Stimulated activated CD4-positive, alpha-beta T cell treated with anti-CD3 and anti-CD28 coated beads, Interleukin-1b, Interleukin-23, amount 100 ng/mL, for 48 hours (primary cell): ENCODE data around the gene PAX6.

Experiments
- DNase-seq: peaks from one replicate; pipeline ENCODE4 v3.0.0-alpha.2; 2020

PAX6 gene

GRCh38 chr11:31822175-31822926 is 11.2 kb upstream of the PAX6 start:
- no peak for DNase-seq

- DNase-seq = no peak
Observed at GRCh38 chr11:31821766-31822165, 10.6 kb upstream of the PAX6 start.

GRCh38 chr11:31821235-31821764 is 10.2 kb upstream of the PAX6 start:
- no peak for DNase-seq

- DNase-seq = no peak
Observed at GRCh38 chr11:31820438-31820818, 9.3 kb upstream of the PAX6 start.

- DNase-seq = no peak
Observed at GRCh38 chr11:31819621-31820437, 8.7 kb upstream of the PAX6 start.

- no peak for DNase-seq
Observed at GRCh38 chr11:31818874-31819331, 7.8 kb upstream of the PAX6 start.

- DNase-seq = no peak
Observed at GRCh38 chr11:31818425-31818755, 7.3 kb upstream of the PAX6 start.

- DNase-seq = no peak
Observed at GRCh38 chr11:31817621-31818424, 6.7 kb upstream of the PAX6 start.

- DNase-seq = no peak
Observed at GRCh38 chr11:31817054-31817620, 6.0 kb upstream of the PAX6 start.

GRCh38 chr11:31816468-31817053 is 5.4 kb upstream of the PAX6 start:
- no peak for DNase-seq

- DNase-seq = no peak
Observed at GRCh38 chr11:31815711-31816467, 4.8 kb upstream of the PAX6 start.

GRCh38 chr11:31814176-31814868 is 3.2 kb upstream of the PAX6 start:
- DNase-seq = no peak

- DNase-seq = no peak
Observed at GRCh38 chr11:31813391-31814175, 2.5 kb upstream of the PAX6 start.

- no peak for DNase-seq
Observed at GRCh38 chr11:31812383-31813381, 1.6 kb upstream of the PAX6 start.

- DNase-seq = no peak
Observed at GRCh38 chr11:31809857-31810778, 1.0 kb downstream of the PAX6 start.

- no peak for DNase-seq
Observed at GRCh38 chr11:31809541-31809856, 1.6 kb downstream of the PAX6 start.

GRCh38 chr11:31808721-31809540 is 2.2 kb downstream of the PAX6 start:
- DNase-seq = no peak
